ENCODE results near the gene NTN1. TPM values are rescaled to one million over a fixed set of nuclear protein-coding genes. Genes with fewer than 3 reads are reported as not detected.

The NTN1 gene
- total and polyA plus RNA-seq, 3 donors from 2014 or later: 4.8 to 8.8 (median 7.6) TPM

DNA sequence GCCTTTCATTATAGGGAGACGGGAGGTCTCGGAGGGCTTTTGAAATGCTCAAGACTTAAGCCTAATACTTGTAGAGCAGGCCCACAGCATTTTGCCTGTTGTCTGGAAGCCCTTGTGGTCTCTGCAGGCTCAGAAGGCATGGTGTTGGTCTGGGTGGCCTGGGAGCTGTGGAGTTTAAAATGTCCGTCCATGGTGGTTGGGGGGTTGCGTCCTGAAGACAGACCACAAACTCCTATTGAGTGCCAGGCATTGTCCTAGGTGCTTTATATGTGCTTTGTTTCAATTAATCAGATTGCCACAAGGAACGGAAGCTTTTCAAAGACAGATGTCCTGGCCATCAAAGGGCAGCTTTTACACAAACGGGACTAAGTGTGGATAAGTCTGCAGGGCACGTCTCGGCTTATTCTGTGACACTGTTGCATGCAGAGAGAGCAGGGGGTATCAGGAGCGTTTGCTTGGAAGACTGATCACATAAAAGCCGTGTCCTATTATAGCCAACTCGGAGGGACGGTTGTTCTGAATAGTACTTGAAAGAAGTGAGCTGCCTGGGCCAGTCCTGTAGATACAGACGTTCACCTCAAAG, 7.8 kb downstream of the NTN1 start:
- Histone ChIP-seq H3K4me1 (no peaks in the 10 kb centered on the region), H3K9me3 (no peaks in the 10 kb centered on the region), H3K36me3 (ENCODE audit: low read depth, missing control alignments) (no peaks in the 10 kb centered on the region), H3K27me3 (no peaks in the 10 kb centered on the region), H3K27ac (no peak overlapping the region), H3K4me3 (no peak overlapping the region)
- intact Hi-C loops (cut with DNase I; ENCODE audit: low total_unique reads): no loop called here
- 82 to 86% methylated on average over 13 of the region's 13 CpGs for WGBS, 2 donors
- no peak for DNase-seq
- TF ChIP-seq POLR2A (IDR thresholded peaks at IDR 0.05): no peak
- TF ChIP-seq CTCF (IDR thresholded peaks at IDR 0.05): no peak

DNA sequence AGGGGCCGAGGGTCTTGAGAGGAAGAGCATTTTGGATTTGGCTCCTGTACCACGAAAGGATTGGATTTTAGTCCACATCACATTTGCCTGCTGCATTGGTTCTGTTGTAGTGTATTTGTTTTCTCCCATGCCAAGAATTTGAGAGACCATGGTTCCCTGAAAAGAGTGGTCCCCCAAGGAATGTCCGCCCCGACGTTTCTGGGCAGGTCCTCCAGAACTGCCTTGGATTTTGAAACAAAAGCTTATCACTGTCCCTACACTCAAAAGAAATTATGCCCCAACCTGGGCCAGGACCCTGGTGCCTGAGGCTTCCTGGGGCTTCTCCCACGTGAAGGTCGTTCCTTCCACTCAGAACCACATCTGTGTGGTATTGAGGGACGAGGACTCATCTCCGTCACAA, 10.8 kb downstream of the NTN1 start:
- no peak for DNase-seq
- Histone ChIP-seq H3K4me3 (no peak overlapping the region), H3K9me3 (no peaks in the 10 kb centered on the region), H3K36me3 (ENCODE audit: low read depth, missing control alignments) (no peaks in the 10 kb centered on the region), H3K4me1 (no peaks in the 10 kb centered on the region), H3K27ac (no peak overlapping the region), H3K27me3 (no peaks in the 10 kb centered on the region)
- intact Hi-C loops (cut with DNase I; ENCODE audit: low total_unique reads): no loop called here
- 76 to 87% methylated on average over 9 of the region's 9 CpGs for WGBS, 2 donors
- TF ChIP-seq POLR2A (IDR thresholded peaks at IDR 0.05): no peak
- TF ChIP-seq CTCF (IDR thresholded peaks at IDR 0.05): no peak

DNA sequence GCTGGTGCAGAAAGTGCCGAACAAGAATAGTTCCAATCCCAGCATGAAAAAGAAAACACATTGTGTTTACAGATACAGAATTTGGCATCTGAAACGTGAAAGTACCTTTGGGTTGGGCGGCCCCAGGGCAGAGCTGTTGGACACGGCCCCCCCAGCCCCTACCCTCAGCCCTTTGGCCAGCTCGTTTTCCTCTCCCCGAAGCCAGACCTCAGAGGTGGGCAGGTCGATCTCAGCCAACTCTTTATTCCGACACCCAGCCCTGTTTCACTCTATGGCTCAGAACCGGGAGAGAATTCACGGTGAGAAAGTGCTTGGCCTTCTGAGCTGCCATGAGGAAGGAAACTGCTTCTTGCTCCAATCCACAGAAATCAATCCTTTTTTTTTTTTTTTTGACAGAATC, 11.3 kb downstream of the NTN1 start:
- Histone ChIP-seq H3K27ac (no peak overlapping the region), H3K9me3 (no peaks in the 10 kb centered on the region), H3K27me3 (no peaks in the 10 kb centered on the region), H3K4me3 (no peak overlapping the region), H3K4me1 (no peaks in the 10 kb centered on the region), H3K36me3 (ENCODE audit: low read depth, missing control alignments) (no peaks in the 10 kb centered on the region)
- intact Hi-C loops (cut with DNase I; ENCODE audit: low total_unique reads): no loop called here
- 76 to 78% methylated on average over 10 of the region's 10 CpGs for WGBS, 2 donors
- no peak for TF ChIP-seq POLR2A (IDR thresholded peaks at IDR 0.05)
- TF ChIP-seq CTCF (IDR thresholded peaks at IDR 0.05): no peak
- no peak for DNase-seq

DNA sequence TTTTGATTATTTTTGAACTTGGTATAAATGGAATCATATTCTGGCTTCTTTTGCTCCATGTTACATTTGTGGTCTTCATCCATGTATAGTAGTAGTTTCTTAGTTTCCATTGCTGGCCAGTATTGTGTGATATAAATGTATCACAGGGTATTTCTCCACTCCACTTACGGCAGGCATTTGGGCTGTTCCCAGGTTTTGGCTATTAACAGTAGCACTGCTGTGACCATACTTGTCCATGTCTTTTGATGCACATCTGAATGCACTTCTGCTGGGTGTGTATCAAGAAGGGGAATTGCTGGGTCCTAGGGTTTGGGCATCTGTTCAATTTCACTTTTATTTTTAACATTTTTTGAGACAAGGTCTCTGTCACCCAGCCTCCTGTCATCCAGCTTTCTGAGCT, 13.9 kb downstream of the NTN1 start:
- H3K36me3 ChIP-seq (ENCODE audit: low read depth, missing control alignments): no peaks in the 10 kb centered on the region
- no peaks in the 10 kb centered on the region for H3K4me1 ChIP-seq
- TF ChIP-seq POLR2A (IDR thresholded peaks at IDR 0.05) (no peak), CTCF (IDR thresholded peaks at IDR 0.05) (no peak)
- WGBS, 2 donors: 62 to 68% methylated on average over 1 of the region's 1 CpG
- no peak overlapping the region for H3K27ac ChIP-seq
- no peak overlapping the region for H3K4me3 ChIP-seq
- intact Hi-C loops (cut with DNase I; ENCODE audit: low total_unique reads): no loop called here
- H3K27me3 ChIP-seq: no peaks in the 10 kb centered on the region
- DNase-seq: no peak
- no peaks in the 10 kb centered on the region for H3K9me3 ChIP-seq

- Histone ChIP-seq H3K4me1 (no peaks in the 10 kb centered on the region), H3K9me3 (no peaks in the 10 kb centered on the region), H3K27ac (no peak overlapping the region), H3K27me3 (no peaks in the 10 kb centered on the region), H3K4me3 (no peak overlapping the region), H3K36me3 (ENCODE audit: low read depth, missing control alignments) (no peaks in the 10 kb centered on the region)
- no peak for DNase-seq
- TF ChIP-seq POLR2A (IDR thresholded peaks at IDR 0.05): no peak
- TF ChIP-seq CTCF (IDR thresholded peaks at IDR 0.05): no peak
- intact Hi-C loops (cut with DNase I; ENCODE audit: low total_unique reads): no loop called here
- WGBS, 2 donors: 67 to 77% methylated on average over 4 of the region's 4 CpGs
Measured at GRCh38 chr17:9036336-9036735, 15.0 kb downstream of the NTN1 start.

Data from testis (tissue), 3 donors.